GM21367 (cell line): ENCODE results near the gene ANO10.
"Not testable (repeated sequence)": the region's sequence is repeated elsewhere in the genome, so short reads cannot be mapped to it uniquely, and the experiment has no call there.

Experiments
- ATAC-seq: cut with Tn5 transposase; IDR thresholded peaks from one replicate; pipeline ENCODE4 v1.9.1; 2021; ENCODE audit not compliant: unreplicated experiment

ANO10 gene

DNA sequence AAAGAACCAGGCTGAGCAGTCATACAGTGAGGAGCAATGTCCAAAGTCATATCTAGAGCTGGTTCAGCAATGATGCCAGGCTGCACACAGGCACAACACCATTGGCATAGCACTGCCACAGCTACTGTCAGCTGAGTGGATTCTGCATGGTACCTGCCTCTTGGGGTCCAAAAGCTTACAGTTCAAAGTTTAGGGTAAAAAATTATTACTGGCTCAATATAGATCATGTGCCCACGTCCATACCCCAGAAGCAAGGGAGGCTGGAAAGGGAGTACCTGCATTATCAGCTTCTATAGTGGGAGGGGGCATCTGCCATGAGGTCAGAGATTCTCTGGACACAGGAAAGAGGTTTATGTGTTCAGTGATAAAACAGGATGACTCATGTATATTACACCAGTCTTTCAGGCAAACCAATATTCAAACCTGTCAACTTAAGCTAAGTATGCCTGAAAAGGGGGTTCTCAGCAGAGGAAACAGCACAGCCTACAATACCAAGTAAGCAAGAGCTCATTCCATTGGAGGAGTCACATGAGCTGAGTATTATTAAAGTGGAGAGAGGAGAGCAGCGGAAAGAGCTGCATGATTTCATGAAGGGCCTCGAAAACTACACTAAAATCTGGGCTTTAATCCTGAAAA, 99.0 kb downstream of the ANO10 start:
- no peak for ATAC-seq

GRCh38 chr3:43521941-43522340, 99.9 kb downstream of the ANO10 start:
- no peak for ATAC-seq

- ATAC-seq = not testable (repeated sequence)
Measured at GRCh38 chr3:43518515-43518914, 103.3 kb downstream of the ANO10 start.

GRCh38 chr3:43515970-43516635, 105.7 kb downstream of the ANO10 start:
- no peak for ATAC-seq

- ATAC-seq = no peak
Measured at GRCh38 chr3:43515208-43515917, 106.4 kb downstream of the ANO10 start.

DNA sequence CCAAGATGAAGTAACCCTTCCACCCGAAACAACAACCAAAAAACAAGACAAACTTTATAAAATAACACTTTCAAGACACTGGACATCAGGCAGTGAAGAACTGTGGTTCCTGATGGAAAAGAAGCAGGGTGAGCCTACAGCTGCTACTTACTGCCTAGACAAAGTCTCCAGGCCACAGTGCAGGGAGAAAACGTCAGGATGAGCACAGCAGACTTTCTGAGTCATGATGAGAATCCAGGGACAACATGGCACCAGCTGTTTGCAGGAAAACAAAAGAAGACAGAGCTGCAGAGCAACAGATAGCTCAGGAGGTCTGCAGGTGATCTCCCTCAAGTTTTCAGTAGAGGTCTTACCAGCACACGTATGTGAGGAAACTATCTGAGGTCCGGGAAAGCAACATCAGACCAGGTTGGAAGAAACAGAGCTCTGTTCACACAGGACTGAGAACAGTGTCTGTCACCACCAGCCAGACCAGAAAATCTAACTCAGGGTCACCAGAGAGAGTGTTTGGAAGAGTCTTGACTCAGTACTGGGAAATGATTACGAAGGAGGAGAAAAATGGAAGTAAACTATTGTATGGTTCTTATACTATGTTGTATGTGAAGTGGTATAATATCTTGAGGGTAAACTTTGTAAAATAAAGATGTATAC, 108.9 kb downstream of the ANO10 start:
- no peak for ATAC-seq

DNA sequence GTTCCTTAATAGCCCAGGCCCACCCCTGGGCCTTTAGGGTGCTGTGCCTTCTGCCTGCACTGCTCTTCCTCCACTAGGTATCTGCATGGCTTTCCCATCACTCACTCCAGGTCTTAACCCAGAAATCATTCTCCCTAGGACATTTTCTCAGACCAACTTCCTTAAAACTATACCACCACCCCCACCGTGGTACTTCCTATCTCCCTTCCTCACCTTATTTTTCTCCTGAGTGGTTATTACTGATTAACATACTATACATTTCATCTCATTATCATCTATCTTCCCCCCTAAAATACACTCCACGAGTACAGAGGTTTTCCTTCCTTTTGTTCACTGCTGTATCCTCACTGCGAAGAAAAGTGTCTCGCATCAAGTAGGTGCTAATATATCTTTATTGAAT, 115.2 kb downstream of the ANO10 start:
- no peak for ATAC-seq

- ATAC-seq = no peak
Measured at GRCh38 chr3:43505351-43505750, 116.5 kb downstream of the ANO10 start.

- no peak for ATAC-seq
Measured at GRCh38 chr3:43503067-43503728, 118.6 kb downstream of the ANO10 start.

GRCh38 chr3:43499256-43499655, 122.6 kb downstream of the ANO10 start:
- no peak for ATAC-seq

DNA sequence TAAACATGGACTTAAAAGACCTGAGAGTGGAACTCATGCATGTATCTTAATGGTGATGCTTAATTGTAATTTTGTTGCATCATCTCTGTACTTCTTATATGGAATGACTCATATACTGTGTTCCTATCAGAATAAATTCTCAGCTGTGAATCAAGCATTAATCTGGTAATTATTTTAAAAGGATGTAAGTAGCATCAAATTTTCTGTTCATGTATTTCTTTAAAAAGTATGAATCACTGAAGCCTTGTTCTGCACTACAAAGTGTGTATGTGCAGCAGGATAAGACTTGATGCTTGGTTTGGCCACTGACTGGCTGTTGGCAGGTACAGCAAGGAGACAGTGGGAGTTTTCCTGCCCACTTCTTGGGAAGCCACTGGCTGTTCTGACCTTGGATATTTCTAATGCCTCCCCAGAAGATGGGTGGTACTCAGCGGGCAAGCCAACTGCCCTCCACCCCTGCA, 123.9 kb downstream of the ANO10 start:
- ATAC-seq = no peak

GRCh38 chr3:43497422-43497821, 124.4 kb downstream of the ANO10 start:
- no peak for ATAC-seq

DNA sequence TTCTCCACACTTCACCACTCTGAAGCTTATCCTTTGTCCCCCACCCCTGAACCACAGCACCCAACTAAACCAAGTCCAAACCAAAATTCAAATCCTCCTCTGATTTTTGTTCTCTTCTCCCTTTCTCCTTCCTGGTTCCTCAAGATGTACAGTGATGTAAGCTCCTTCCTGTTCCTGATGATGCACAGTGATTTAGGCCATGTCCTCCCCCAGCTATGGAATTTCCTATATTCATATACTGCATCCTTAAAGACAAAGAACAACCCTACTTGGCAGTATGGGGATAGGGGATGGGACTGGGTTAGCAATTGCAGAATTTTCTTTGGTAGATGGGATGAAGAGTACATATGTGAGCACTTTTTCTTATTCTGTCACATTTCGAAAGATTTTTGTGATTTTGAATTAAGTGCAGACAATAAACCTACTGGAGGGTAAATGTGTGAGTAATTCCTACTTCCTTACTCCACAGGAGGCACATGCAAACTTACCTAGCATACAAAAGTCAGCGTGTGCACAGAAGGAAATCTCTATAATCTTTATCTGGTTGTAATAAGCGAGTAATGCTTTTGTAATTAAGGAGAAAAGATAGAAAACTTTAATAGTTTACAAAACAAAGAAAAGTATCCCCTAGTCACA, 125.0 kb downstream of the ANO10 start:
- ATAC-seq = no peak

DNA sequence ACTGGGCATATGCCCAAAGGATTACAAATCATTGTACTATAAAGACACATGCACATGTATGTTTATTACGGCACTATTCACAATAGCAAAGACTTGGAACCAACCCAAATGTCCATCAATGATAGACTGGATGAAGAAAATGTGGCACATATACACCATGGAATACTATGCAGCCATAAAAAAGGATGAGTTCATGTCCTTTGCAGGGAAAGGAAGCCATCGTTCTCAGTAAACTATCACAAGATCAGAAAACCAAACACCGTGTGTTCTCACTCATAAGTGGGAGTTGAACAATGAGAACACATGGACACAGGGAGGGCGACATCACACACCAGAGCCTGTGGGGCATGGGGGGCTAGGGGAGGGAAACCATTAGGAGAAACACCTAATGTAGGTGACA, 128.9 kb downstream of the ANO10 start:
- not testable (repeated sequence) for ATAC-seq

GRCh38 chr3:43491807-43492206, 130.0 kb downstream of the ANO10 start:
- not testable (repeated sequence) for ATAC-seq

DNA sequence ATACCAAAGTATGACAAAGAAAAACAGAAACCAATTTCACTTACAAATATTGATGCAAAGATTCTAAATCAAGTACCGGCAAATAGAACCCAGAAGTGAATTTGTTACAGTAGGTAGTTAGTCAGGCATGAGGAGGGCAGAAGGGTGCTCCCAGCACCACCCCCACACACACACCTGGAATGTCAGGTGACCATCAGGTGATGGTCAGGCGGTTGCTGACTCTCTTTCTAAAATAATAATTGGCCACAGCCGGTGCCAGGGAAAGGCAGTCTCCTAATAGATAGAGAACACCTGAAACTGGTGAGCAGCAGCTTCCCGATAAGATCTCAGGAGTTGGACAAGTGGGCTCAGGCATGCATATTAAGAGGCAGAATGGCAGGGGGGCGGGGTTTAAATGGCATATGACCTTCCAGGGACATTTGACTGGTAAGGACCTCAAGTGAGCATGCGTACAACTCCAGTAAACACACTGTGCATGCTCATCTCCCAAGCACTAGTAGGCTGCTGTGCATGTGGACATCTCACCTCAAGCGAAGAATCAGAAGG, 131.1 kb downstream of the ANO10 start:
- no peak for ATAC-seq

GRCh38 chr3:43489930-43490329, 131.9 kb downstream of the ANO10 start:
- ATAC-seq = no peak

DNA sequence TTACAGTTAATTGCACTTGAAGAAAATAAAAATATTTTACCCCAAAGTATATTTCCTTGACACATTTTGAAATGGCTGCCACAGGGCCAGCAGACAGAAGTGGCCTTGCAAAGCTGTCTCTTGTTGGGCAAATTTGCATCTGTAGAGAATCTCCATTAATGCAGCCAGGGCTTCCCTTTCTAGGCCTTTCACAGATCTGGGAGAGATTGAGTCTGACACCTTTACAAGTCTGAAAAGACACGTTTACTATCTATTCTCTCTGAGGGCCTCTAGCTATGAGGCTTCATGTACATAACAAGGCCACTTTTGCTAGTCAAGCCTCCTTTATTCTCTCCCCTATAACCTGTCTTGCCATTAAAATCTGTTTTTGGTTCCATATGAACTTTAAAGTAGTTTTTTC, 135.9 kb downstream of the ANO10 start:
- no peak for ATAC-seq

DNA sequence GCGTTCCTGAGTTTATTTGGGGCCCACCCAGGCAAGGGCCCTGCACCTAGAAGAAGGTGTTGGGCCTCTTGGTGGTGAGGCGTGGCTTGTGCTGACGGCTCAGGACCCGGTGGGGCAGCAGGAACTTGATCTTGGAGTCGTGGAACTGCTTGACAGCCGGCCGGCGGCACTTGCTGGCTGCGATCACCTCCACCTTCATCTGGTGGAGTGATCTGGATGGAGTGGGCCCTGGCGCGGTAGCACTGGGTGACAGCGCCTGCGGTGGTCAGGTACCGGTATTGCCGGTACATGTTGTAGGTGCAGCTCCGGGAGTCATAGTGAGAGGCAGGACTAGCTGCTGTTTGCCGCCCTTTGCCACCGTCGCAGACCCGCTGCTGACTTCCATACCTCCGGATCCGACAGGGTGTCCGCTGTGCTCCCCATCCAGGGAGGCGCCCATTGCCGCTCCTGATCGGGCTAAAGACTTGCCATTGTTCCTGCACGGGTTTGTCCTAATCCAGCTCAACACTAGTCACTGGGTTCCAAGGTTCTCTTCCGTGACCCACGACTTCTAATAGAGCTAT, 136.8 kb downstream of the ANO10 start:
- ATAC-seq = no peak

DNA sequence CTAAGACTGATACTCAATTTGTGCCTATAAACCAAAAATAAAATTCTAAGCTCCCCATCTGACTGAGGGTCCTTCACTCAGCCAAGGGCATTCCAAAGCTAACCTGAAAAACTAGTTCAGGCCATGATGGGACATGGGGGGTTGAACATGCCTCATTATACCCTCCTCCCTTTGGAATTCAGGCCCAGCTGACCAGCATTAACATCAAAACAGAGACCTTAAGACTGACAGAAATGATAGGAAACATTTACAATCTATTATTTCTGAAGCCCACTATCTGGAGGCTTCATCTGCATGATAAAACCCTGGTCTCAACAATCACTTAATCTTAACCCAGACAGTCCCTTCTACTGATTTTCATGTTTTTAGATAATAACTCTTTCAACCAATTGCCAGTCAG, 140.4 kb downstream of the ANO10 start:
- no peak for ATAC-seq
